Natural killer cell treated with Interleukin-12 subunit alpha and Interleukin-12 subunit beta and Interleukin-15 and Interleukin-18, amount 100 ng/mL, for 72 hours (primary cell): ENCODE results near the gene SLC12A7. TPM values are rescaled to one million over a fixed set of nuclear protein-coding genes. Genes with fewer than 3 reads are reported as not detected.

Experiments
- ATAC-seq, 2 donors: fragments of 150-1000 bp; cut with Tn5 transposase in 1 of 2; sonication (Bioruptor Pico), chemical (Tn5 transposase) in 1 of 2; 2 replicates each; pipeline ENCODE4 v1.10.0; 2021
- DNase-seq: peaks from one replicate; pipeline ENCODE4 v3.0.0; 2022; ENCODE audit warnings: low spot score
- H3K27ac Mint-ChIP-seq, 2 donors: 1 replicate in 1 of 2; 2 replicates in 1 of 2; pipeline ENCODE4 v1.8.0; 2022; ENCODE audit warnings: mixed read lengths in 2 of 2, mild to moderate bottlenecking in 1 of 2, moderate library complexity in 1 of 2
- H3K27me3 Mint-ChIP-seq, 2 donors: 1 replicate in 1 of 2; 2 replicates in 1 of 2; pipeline ENCODE4 v1.8.0; 2022; ENCODE audit warnings: mixed read lengths in 2 of 2
- H3K36me3 Mint-ChIP-seq: one replicate; pipeline ENCODE4 v1.8.0; 2022; ENCODE audit warnings: mixed read lengths
- H3K4me1 Mint-ChIP-seq, 2 donors: 1 replicate in 1 of 2; 2 replicates in 1 of 2; pipeline ENCODE4 v1.8.0; 2022; ENCODE audit warnings: low read depth in 2 of 2, mixed read lengths in 2 of 2, mild to moderate bottlenecking in 1 of 2
- H3K4me3 Mint-ChIP-seq: one replicate; pipeline ENCODE4 v1.8.0; 2022; ENCODE audit warnings: mixed read lengths
- H3K9me3 Mint-ChIP-seq: 2 replicates; pipeline ENCODE4 v1.8.0; 2022; ENCODE audit warnings: mixed read lengths
- total RNA-seq, 2 donors: library from RNA; stranded (reverse); gene quantifications; one replicate each; pipeline ENCODE4 v1.2.3, GENCODE V29; 2022

Gene SLC12A7
- total RNA-seq, 2 donors from 2014 or later = 13.5 to 21.9 TPM

DNA sequence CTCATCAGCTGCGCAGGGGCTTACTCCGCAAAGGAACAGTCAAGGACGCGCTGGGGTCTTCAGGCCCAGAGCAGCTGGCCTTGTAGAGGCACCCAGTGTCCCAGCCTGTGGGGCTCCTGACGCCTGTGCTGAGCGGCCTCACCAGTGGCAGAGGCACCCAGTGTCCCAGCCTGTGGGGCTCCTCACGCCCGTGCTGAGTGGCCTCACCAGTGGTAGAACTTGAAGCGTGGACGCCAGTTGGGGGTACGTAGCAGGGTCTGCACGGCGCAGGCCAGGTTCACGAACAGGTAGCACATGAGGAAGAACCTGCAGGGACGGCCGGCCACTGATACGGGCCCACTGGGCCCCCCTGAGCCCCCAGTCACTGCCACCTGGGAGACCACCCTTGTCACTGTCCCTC, 35.9 kb downstream of the SLC12A7 start:
- DNase-seq = no peak
- H3K9me3 Mint-ChIP-seq = no peaks in the 10 kb centered on the region
- H3K27ac Mint-ChIP-seq = no peak overlapping the region
- H3K4me1 Mint-ChIP-seq = peaks cover 0 to 3% of the 10 kb centered on the region in 2 donors
- H3K4me3 Mint-ChIP-seq = no peak overlapping the region
- H3K36me3 Mint-ChIP-seq = no peaks in the 10 kb centered on the region
- ATAC-seq = peak; percentile 15 to 37
- H3K27me3 Mint-ChIP-seq = no peaks in the 10 kb centered on the region

DNA sequence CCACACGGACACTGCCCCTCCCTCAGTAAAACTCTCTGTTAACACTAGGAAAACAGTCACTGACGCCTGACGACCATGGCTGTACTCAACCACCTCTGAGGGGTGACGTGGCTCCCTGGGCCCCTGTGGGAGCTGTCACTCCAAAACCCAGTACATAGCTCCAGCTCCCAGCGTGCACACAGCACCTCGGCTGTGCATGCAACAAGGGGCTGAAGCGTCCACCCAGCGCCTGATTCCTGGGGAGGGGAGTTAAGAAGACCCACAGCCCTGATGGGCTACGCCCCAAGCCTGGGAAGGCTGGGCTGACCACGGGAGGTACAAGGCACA, 36.3 kb downstream of the SLC12A7 start:
- DNase-seq (no peak), ATAC-seq (no peak)
- no peaks in the 10 kb centered on the region for H3K27me3 Mint-ChIP-seq
- no peaks in the 10 kb centered on the region for H3K36me3 Mint-ChIP-seq
- no peak overlapping the region for H3K4me3 Mint-ChIP-seq
- no peaks in the 10 kb centered on the region for H3K4me1 Mint-ChIP-seq
- no peak overlapping the region for H3K27ac Mint-ChIP-seq
- H3K9me3 Mint-ChIP-seq = no peaks in the 10 kb centered on the region

DNA sequence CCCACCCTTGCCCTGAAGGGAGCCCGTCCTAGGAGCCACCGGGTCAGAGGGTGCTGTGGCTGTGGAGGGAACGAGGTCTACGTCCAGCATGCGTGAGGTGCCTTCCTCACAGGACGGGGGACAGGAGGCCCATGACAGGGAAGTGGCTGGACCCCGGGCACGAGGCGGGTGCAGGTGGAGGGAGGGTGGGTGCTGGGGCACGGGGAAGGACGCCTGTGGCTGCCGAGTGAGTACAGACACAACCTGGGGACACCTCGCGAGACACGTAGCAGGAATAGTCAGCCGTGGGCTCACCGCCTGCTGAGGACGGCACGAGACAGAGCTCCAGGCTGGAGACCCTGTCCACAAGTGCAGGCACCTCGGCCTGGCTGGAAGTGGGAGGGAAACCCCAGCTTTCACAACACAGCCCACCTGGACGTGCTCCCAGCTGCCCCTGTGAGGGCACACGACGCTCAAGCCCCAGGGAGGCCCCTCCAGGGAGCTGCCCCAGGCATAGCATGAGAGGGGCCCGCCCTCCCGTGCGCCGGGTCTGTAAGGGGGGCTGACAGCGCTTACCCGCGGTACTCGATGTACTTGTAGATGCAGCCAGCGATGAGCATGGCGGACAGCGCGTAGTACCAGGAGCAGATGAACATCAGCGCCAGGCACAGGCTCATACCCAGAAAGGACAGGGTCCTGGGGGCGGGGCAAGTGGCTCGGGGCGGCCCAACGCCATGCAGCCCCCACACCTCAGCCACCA, 36.9 kb downstream of the SLC12A7 start:
- Mint-ChIP-seq H3K36me3 (no peaks in the 10 kb centered on the region), H3K4me1 (no peaks in the 10 kb centered on the region), H3K27me3 (no peaks in the 10 kb centered on the region), H3K27ac (no peak overlapping the region), H3K4me3 (no peak overlapping the region), H3K9me3 (no peaks in the 10 kb centered on the region)
- DNase-seq = no peak
- peak in 1 of 2 donors; percentile 10 for ATAC-seq

DNA sequence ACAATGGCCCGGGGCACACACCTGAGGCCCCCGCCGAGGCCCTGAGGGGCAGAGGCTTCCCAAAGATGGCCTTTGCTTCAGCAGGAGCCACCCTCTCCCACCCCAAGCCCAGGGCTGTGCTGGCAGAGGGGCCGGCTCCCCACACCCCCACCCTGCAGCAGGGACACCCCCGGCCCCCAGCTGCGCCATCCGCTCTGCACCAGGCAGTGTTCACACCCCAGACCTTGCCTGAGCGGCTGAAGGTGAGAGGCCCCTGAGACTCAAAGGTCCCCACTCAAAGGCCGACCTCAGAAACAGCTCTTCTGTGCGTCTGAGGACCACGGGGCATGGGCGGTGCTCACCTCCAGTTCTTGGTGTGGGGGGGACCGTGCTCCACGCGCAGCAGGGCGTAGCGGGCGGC, 37.6 kb downstream of the SLC12A7 start:
- no peak overlapping the region for H3K4me3 Mint-ChIP-seq

DNA sequence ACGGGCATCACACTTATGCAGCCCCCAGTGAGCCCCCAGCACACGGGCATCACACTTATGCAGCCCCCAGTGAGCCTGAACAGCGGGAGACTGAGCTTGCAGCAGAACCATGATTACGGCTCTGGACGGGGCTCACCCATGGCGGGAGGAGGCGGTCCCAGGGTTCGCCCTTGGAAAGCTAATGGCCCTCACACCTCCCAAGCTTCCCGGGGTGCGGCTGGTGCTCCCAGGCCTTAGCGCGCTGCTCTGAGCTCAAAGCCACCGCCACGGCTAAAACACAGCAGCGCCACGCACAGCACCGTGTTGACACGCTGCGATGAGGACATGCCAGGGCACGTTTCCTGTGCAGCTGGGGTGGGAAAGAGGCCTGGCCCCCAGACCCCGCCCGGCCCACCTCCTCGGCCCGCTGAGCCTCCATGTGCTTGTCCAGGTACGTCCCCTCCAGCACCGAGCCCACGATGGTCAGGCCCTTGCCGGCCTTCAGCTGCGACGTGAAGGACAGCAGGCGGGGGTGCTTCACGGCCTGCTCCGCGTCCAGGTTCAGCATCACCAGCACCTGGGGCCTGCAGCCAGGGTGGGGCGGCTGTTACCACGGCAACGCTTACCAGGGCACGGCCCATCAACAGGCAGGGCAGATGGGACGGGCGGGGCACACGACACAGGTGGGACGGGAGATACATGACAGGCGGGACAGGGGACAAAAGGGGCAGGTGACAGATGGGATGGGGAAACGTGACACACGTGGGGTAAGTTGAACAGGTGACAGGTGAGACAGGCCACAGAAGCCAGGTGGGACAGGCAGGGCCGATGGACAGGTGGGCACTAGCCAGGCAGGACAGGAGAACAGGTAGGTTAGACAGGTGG, 38.4 kb downstream of the SLC12A7 start:
- H3K36me3 Mint-ChIP-seq = no peaks in the 10 kb centered on the region
- H3K27ac Mint-ChIP-seq = no peak overlapping the region
- no peaks in the 10 kb centered on the region for H3K4me1 Mint-ChIP-seq
- DNase-seq (no peak), ATAC-seq (no peak)
- no peaks in the 10 kb centered on the region for H3K27me3 Mint-ChIP-seq
- no peak overlapping the region for H3K4me3 Mint-ChIP-seq
- no peaks in the 10 kb centered on the region for H3K9me3 Mint-ChIP-seq

More for the DNA sequence above, 37.6 kb downstream of the SLC12A7 start:
- Mint-ChIP-seq H3K4me1 (no peaks in the 10 kb centered on the region), H3K9me3 (no peaks in the 10 kb centered on the region), H3K36me3 (no peaks in the 10 kb centered on the region), H3K27me3 (no peaks in the 10 kb centered on the region), H3K27ac (no peak overlapping the region)
- ATAC-seq (peak in 1 of 2 donors; percentile 33), DNase-seq (no peak)

DNA sequence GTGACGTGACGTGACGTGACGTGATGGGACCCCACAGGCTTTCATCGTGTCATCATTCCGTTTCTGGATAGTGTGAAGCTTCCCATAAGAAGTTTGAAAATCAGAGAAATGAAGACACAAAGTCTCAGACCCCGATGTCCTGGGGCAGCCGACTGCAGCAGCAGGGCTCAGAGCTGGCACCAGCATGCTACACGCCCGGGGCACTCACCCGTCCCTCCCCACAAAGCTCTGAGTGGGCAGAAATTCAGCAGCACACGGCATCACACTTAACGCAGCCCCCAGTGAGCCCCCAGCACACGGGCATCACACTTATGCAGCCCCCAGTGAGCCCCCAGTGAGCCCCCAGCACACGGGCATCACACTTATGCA, 42.2 kb downstream of the SLC12A7 start:
- no peaks in the 10 kb centered on the region for H3K27me3 Mint-ChIP-seq
- H3K36me3 Mint-ChIP-seq = no peaks in the 10 kb centered on the region
- DNase-seq (no peak), ATAC-seq (no peak)
- no peak overlapping the region for H3K27ac Mint-ChIP-seq
- no peak overlapping the region for H3K4me3 Mint-ChIP-seq
- H3K9me3 Mint-ChIP-seq = no peaks in the 10 kb centered on the region
- H3K4me1 Mint-ChIP-seq = no peaks in the 10 kb centered on the region

DNA sequence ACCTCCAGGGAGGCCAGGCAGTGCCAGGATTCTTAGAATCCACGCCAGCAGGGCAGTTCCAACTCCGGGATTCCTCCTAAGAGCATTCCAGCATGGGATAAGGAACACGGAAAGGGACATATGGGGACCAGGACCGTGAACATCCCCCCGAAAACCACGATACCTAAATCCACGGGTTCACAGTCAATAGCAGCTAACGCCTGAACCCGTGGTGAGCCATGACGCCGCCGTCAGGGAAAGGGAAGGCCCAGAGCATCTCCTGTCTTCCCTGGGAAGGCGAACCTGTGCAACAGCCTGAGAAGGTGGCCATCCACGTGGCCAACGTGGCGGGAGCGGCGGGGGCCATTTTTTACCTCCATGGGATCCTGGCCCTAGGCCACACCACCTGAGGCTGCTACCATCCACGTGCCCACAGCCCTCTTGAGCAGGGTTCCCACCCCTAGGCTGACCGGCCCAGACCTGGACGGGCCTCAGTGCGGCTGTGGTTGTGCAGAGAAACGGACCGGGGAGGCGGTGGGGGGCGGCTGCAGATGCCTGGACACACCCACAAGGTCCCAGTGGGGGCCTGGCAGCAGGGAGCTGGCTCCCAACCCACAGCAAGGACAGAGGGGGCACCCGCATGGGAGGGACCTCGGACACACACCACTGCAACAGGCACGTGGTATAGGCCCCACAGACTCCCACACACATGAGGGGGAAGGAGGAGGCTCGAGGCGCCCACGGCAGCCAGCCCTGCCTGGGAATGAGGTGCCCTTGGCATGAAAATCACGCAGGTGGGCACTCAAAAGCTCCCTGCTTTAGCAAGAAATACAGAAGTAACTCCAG, 42.8 kb downstream of the SLC12A7 start:
- Mint-ChIP-seq H3K9me3 (no peaks in the 10 kb centered on the region), H3K36me3 (no peaks in the 10 kb centered on the region), H3K27ac (no peak overlapping the region), H3K27me3 (no peaks in the 10 kb centered on the region), H3K4me3 (no peak overlapping the region), H3K4me1 (no peaks in the 10 kb centered on the region)
- no peak for DNase-seq
- ATAC-seq = no peak

DNA sequence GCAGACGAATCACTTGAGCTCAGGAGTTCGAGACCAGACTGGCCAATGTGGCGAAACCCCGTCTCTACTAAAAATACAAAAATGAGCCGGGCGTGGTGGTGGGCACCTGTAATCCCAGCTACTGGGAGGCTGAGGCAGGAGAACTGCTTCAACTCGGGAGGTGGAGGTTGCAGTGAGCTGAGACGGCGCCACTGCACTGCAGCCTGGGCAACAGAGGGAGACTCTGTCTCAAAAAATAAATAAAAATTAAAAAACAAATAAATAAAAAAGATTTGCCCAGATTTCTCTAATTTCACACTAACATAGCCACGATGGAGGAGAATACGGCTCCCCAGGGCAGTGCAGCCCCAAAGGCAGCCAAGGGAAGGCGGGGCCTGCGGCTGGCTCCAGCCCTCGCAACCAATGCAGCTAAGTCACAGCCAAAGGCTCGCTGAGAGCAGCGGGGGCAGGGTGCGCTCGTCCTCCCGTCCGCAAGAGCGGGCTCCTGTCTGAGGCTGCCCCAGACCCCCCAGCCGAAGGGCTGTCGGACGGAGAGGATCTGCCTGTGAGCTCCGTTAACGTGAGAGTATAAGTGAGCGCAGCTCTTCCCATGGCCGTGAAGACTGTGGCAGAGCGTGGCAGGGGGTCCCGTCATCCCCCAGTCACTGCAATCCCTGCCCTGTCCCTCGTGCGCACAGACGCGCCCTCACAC, 43.5 kb downstream of the SLC12A7 start:
- DNase-seq = no peak
- no peaks in the 10 kb centered on the region for H3K4me1 Mint-ChIP-seq

DNA sequence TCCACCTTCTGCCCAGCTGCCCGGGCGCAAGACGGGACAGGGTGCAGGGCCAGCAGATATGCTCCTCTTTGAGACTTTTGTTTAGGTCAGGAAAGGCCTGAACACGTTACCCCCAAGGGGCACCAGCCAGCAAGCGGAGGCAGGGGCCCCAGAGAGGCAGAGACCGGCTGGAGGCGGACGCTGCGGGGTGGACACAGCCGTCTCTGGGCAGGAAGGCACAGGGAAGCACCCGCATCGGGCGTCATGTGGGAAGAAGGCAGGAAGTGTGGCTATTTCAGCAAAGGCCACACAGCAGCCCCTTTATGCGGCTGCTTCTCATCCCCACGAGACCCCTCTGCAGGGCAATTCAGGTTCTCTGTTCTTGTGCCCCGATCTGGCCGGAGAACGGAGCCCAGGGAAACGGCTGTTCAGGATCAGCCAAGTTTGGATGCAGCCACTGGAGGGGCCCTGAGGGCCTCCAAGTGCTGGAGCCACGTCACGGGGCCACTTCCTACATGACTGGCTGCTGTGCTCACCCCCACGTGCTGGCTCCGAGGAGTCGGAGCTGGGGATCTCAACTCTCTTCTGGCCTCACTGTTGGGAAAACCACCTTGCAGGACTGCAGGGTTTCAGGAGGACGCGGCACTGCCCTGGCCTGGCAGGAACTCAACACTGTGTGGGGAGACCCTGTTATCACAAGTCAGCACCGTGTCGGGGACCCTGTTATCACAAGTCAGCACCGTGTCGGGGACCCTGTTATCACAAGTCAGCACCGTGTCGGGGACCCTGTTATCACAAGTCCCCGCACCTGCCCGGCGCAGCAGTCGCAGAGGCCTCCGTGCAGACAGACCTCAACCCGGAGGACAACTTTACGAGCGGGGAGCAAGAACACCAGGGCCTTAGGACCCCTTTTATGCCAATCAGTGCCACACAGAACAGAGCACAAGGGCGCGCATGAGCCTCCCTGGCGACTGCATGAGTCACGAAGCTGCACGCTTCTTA, 44.4 kb downstream of the SLC12A7 start:
- no peaks in the 10 kb centered on the region for H3K4me1 Mint-ChIP-seq
- H3K9me3 Mint-ChIP-seq = no peaks in the 10 kb centered on the region
- H3K4me3 Mint-ChIP-seq = no peak overlapping the region
- ATAC-seq (no peak), DNase-seq (peak; percentile 54)
- no peaks in the 10 kb centered on the region for H3K36me3 Mint-ChIP-seq
- no peaks in the 10 kb centered on the region for H3K27me3 Mint-ChIP-seq
- no peak overlapping the region for H3K27ac Mint-ChIP-seq

More for the DNA sequence above, 43.5 kb downstream of the SLC12A7 start:
- no peaks in the 10 kb centered on the region for H3K27me3 Mint-ChIP-seq
- no peak for ATAC-seq
- H3K36me3 Mint-ChIP-seq = no peaks in the 10 kb centered on the region
- H3K9me3 Mint-ChIP-seq = no peaks in the 10 kb centered on the region
- no peak overlapping the region for H3K4me3 Mint-ChIP-seq
- no peak overlapping the region for H3K27ac Mint-ChIP-seq

DNA sequence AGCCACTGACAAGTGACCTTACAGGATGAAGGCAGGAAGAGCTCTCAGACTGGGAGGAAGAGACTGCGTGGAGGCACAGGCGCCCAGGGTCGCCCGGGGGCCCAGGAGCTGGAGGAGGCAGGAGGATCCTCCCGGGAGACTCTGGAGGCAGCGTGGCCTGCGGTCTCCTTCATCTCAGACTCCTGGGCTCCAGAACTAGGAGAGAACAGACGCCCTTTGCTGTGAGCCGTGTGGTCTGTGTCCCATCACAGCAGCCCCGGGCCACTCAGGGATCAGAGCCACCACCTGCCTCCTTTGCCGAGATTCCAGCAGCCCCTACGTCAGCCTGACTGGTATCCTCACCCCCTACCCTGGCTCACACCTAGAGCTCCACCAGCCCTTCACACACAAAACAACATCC, 45.2 kb downstream of the SLC12A7 start:
- H3K4me3 Mint-ChIP-seq = no peak overlapping the region
- H3K27me3 Mint-ChIP-seq = no peaks in the 10 kb centered on the region

DNA sequence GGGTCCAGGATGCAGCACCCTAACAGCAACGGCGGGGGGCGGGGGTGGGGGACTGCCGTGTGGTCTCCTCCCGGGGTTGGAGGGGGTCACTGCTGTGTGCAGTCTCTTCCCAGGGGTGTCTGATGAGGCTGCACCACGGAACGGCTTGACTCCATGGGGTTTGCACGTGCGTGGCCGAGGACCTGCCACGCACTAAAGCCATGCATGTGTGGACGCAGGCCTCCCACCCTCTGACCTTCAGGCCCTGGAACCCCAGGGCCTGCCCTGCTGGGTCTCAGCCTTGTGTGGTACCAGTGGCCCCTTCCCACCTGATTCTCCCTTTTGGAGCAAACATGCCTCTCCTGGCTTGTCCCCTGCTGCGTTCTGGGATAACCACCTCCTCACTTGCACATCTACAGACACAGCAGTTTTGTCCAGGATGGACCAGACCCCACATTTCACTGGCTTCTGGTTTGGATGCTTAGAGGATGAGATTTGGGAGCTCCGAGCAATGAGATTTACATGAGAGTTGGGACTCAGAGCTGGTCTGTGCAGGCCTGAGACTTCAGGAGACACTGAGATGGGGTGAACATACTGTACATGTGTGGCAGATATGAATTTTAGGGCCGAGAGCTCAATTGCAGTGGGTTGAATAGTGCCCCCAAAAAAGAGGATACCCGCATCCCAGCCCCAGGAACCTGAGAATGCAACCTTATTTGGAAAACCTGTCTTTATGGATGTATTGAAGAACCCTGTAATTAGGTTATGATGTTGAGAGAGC, 45.8 kb downstream of the SLC12A7 start:
- ATAC-seq (no peak), DNase-seq (peak; percentile 49)
- Mint-ChIP-seq H3K4me3 (no peak overlapping the region), H3K9me3 (no peaks in the 10 kb centered on the region), H3K27ac (no peak overlapping the region), H3K27me3 (no peaks in the 10 kb centered on the region), H3K36me3 (no peaks in the 10 kb centered on the region), H3K4me1 (no peaks in the 10 kb centered on the region)

More for the DNA sequence above, 45.2 kb downstream of the SLC12A7 start:
- DNase-seq (peak; percentile 22), ATAC-seq (peak in 1 of 2 donors; percentile 16)
- Mint-ChIP-seq H3K27ac (no peak overlapping the region), H3K9me3 (no peaks in the 10 kb centered on the region), H3K4me1 (no peaks in the 10 kb centered on the region), H3K36me3 (no peaks in the 10 kb centered on the region)

DNA sequence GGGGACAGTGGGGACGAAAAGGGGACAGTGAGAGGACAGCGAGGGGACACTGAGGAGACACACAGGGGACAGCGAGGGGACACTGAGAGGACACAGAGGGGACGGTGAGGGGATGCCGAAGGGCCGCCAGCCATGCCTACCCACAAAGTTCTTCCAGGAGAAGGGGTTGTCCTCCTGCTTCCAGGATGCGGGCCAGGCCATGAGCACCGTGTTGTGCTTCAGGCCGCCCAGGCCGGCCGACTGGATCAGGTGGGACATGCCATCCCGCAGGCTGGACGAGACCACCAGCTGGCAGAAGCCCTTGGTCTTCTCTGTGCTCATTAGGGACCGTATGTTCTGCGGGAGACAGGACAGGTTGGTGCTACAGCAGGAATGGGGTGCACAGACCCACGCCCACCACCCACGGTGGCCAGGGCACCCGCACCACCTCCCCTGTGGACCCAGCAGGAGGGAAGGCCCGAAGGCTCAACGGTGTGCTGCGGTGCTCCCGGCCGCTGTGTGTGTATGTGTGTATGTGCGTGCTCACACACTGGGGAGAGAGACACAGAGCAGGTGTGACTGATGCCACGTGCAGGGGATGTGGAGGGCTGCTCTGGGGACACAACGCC, 46.6 kb downstream of the SLC12A7 start:
- Mint-ChIP-seq H3K27me3 (no peaks in the 10 kb centered on the region), H3K36me3 (no peaks in the 10 kb centered on the region), H3K4me1 (no peaks in the 10 kb centered on the region), H3K27ac (no peak overlapping the region), H3K4me3 (no peak overlapping the region), H3K9me3 (no peaks in the 10 kb centered on the region)
- peak; percentile 49 for DNase-seq
- ATAC-seq = no peak
